Activated CD4-positive, alpha-beta T cell treated with anti-CD3 and anti-CD28 coated beads for 36 hours (primary cell): ENCODE measurements around the gene TFEB. TPM values are rescaled to one million over a fixed set of nuclear protein-coding genes. Genes with fewer than 3 reads are reported as not detected.

ENCODE experiments used
- ATAC-seq: fragments of 200-7000 bp; cut with Tn5 transposase; one replicate; pipeline ENCODE4 v1.10.0; 2021; ENCODE audit warnings: mild to moderate bottlenecking, moderate library complexity
- CTCF ChIA-PET: fragments of 350-600 bp; sonication (Branson Sonifier 250); formaldehyde crosslinking; loops from one replicate; lab custom pipeline; 2021; ENCODE audit warnings: antibody characterized with exemption; lab: Charles Lee
- POLR2A ChIA-PET: fragments of 350-600 bp; sonication (Branson Sonifier 250); formaldehyde crosslinking; loops from one replicate; lab custom pipeline; 2021; ENCODE audit warnings: antibody characterized with exemption, inconsistent platforms; lab: Charles Lee
- DNase-seq: peaks from one replicate; pipeline ENCODE4 v3.0.0-alpha.2; 2020
- H3K27ac Mint-ChIP-seq: one replicate; pipeline ENCODE4 v1.8.0; 2021; ENCODE audit warnings: mixed read lengths
- H3K27me3 Mint-ChIP-seq: one replicate; pipeline ENCODE4 v1.8.0; 2021; ENCODE audit warnings: mixed read lengths
- H3K36me3 Mint-ChIP-seq: one replicate; pipeline ENCODE4 v1.8.0; 2021; ENCODE audit warnings: low read depth, mixed read lengths
- H3K4me1 Mint-ChIP-seq: one replicate; pipeline ENCODE4 v1.8.0; 2021; ENCODE audit warnings: mixed read lengths
- H3K4me3 Mint-ChIP-seq: one replicate; pipeline ENCODE4 v1.8.0; 2021; ENCODE audit warnings: mild to moderate bottlenecking, moderate library complexity, mixed read lengths
- H3K9me3 Mint-ChIP-seq: one replicate; pipeline ENCODE4 v1.8.0; 2021; ENCODE audit warnings: low read depth, mixed read lengths
- intact Hi-C, 2 experiments: fragments of 100-400 bp; cut with DNase I in 1 of 2; cut with micrococcal nuclease in 1 of 2; formaldehyde crosslinking; loops; one replicate each; pipeline versions ENCODE4 v1.14.2 to v1.15.1; 2022 to 2024; cut with DNase I, micrococcal nuclease
- total RNA-seq, 2 experiments: library from RNA; stranded (reverse); gene quantifications; one replicate each; pipeline ENCODE4 v1.2.3, GENCODE V29; 2021

Gene TFEB
- total RNA-seq, 2 experiments from 2014 or later, result 8.5 to 9.2 TPM

- intact Hi-C loops, result no loop called here
- H3K27ac Mint-ChIP-seq, result no peak overlapping the region
- DNase-seq (no peak), ATAC-seq (no peak)
- H3K27me3 Mint-ChIP-seq, result peaks cover 13% of the 10 kb centered on the region
- H3K36me3 Mint-ChIP-seq, result no peaks in the 10 kb centered on the region
- H3K9me3 Mint-ChIP-seq, result no peaks in the 10 kb centered on the region
- CTCF ChIA-PET, result no interaction called here
- POLR2A ChIA-PET, result no interaction called here
- H3K4me3 Mint-ChIP-seq, result no peak overlapping the region
- H3K4me1 Mint-ChIP-seq, result no peaks in the 10 kb centered on the region
Observed at GRCh38 chr6:41652866-41653652, 82.3 kb downstream of the TFEB start.

GRCh38 chr6:41651962-41652657 is 83.3 kb downstream of the TFEB start:
- DNase-seq (no peak), ATAC-seq (no peak)
- ChIA-PET POLR2A (no interaction called here), CTCF (no interaction called here)
- H3K27ac Mint-ChIP-seq, result no peak overlapping the region
- no peaks in the 10 kb centered on the region for H3K9me3 Mint-ChIP-seq
- H3K36me3 Mint-ChIP-seq, result no peaks in the 10 kb centered on the region
- H3K4me1 Mint-ChIP-seq, result no peaks in the 10 kb centered on the region
- intact Hi-C loops, result no loop called here
- peaks cover 9% of the 10 kb centered on the region for H3K27me3 Mint-ChIP-seq
- no peak overlapping the region for H3K4me3 Mint-ChIP-seq

- no peaks in the 10 kb centered on the region for H3K9me3 Mint-ChIP-seq
Observed at GRCh38 chr6:41651246-41651961, 84.0 kb downstream of the TFEB start.

GRCh38 chr6:41650120-41650519 is 85.3 kb downstream of the TFEB start:
- H3K4me3 Mint-ChIP-seq, result no peak overlapping the region
- no peak overlapping the region for H3K27ac Mint-ChIP-seq
- intact Hi-C loops, result no loop called here
- ChIA-PET POLR2A (no interaction called here), CTCF (no interaction called here)
- H3K27me3 Mint-ChIP-seq, result peaks cover 9% of the 10 kb centered on the region
- H3K36me3 Mint-ChIP-seq, result no peaks in the 10 kb centered on the region
- no peaks in the 10 kb centered on the region for H3K9me3 Mint-ChIP-seq
- DNase-seq, result no peak
- no peaks in the 10 kb centered on the region for H3K4me1 Mint-ChIP-seq
- ATAC-seq, result no peak

More at GRCh38 chr6:41651246-41651961, 84.0 kb downstream of the TFEB start:
- ATAC-seq, result no peak
- no peak for DNase-seq
- peaks cover 9% of the 10 kb centered on the region for H3K27me3 Mint-ChIP-seq
- intact Hi-C loops, result no loop called here
- ChIA-PET POLR2A (no interaction called here), CTCF (no interaction called here)
- no peaks in the 10 kb centered on the region for H3K36me3 Mint-ChIP-seq
- H3K4me1 Mint-ChIP-seq, result no peaks in the 10 kb centered on the region
- H3K27ac Mint-ChIP-seq, result no peak overlapping the region
- H3K4me3 Mint-ChIP-seq, result no peak overlapping the region

GRCh38 chr6:41649596-41649995 is 85.8 kb downstream of the TFEB start:
- Mint-ChIP-seq H3K27ac (no peak overlapping the region), H3K27me3 (peaks cover 6% of the 10 kb centered on the region), H3K4me1 (no peaks in the 10 kb centered on the region), H3K4me3 (no peak overlapping the region), H3K9me3 (no peaks in the 10 kb centered on the region), H3K36me3 (no peaks in the 10 kb centered on the region)
- ChIA-PET POLR2A (no interaction called here), CTCF (no interaction called here)
- DNase-seq (no peak), ATAC-seq (no peak)
- intact Hi-C loops, result no loop called here

- Mint-ChIP-seq H3K36me3 (no peaks in the 10 kb centered on the region), H3K4me1 (no peaks in the 10 kb centered on the region), H3K27me3 (peaks cover 6% of the 10 kb centered on the region), H3K9me3 (no peaks in the 10 kb centered on the region), H3K4me3 (no peak overlapping the region), H3K27ac (no peak overlapping the region)
- ChIA-PET POLR2A (no interaction called here), CTCF (interaction anchor here (0.5 kb wide), 1 partner anchor 133 kb away, joined by 4 read pairs; no protein-coding TSS in a partner anchor)
- DNase-seq, result no peak
- intact Hi-C loops, result no loop called here
- ATAC-seq, result no peak
Observed at GRCh38 chr6:41648921-41649320, 86.5 kb downstream of the TFEB start.

- no peak for ATAC-seq
- CTCF ChIA-PET, result no interaction called here
- no peaks in the 10 kb centered on the region for H3K36me3 Mint-ChIP-seq
Observed at GRCh38 chr6:41648070-41648585, 87.3 kb downstream of the TFEB start.

GRCh38 chr6:41647061-41647511 is 88.3 kb downstream of the TFEB start:
- H3K4me3 Mint-ChIP-seq, result no peak overlapping the region
- no peaks in the 10 kb centered on the region for H3K9me3 Mint-ChIP-seq
- H3K36me3 Mint-ChIP-seq, result no peaks in the 10 kb centered on the region

More at GRCh38 chr6:41648070-41648585, 87.3 kb downstream of the TFEB start:
- intact Hi-C loops, result no loop called here
- Mint-ChIP-seq H3K4me3 (no peak overlapping the region), H3K27me3 (peaks cover 6% of the 10 kb centered on the region), H3K27ac (no peak overlapping the region), H3K9me3 (no peaks in the 10 kb centered on the region), H3K4me1 (no peaks in the 10 kb centered on the region)
- POLR2A ChIA-PET, result no interaction called here
- DNase-seq, result no peak

GRCh38 chr6:41646026-41646795 is 89.2 kb downstream of the TFEB start:
- H3K4me1 Mint-ChIP-seq, result no peaks in the 10 kb centered on the region
- H3K4me3 Mint-ChIP-seq, result no peak overlapping the region
- H3K27me3 Mint-ChIP-seq, result peaks cover 11% of the 10 kb centered on the region
- intact Hi-C loops, result no loop called here
- no peak for ATAC-seq
- no peak overlapping the region for H3K27ac Mint-ChIP-seq
- CTCF ChIA-PET, result interaction anchor here (0.5 kb wide), 1 partner anchor 220 kb away, joined by 5 read pairs; no protein-coding TSS in a partner anchor
- no peak for DNase-seq
- no peaks in the 10 kb centered on the region for H3K9me3 Mint-ChIP-seq
- no peaks in the 10 kb centered on the region for H3K36me3 Mint-ChIP-seq
- POLR2A ChIA-PET, result no interaction called here

More at GRCh38 chr6:41647061-41647511, 88.3 kb downstream of the TFEB start:
- Mint-ChIP-seq H3K4me1 (no peaks in the 10 kb centered on the region), H3K27ac (no peak overlapping the region), H3K27me3 (peaks cover 8% of the 10 kb centered on the region)
- ChIA-PET CTCF (interaction anchor here (0.5 to 0.7 kb wide), 3 partner anchors 25 to 221 kb away, joined by 3 to 5 read pairs (median 3); no protein-coding TSS in a partner anchor), POLR2A (no interaction called here)
- no peak for DNase-seq
- ATAC-seq, result no peak
- intact Hi-C loops, result no loop called here

GRCh38 chr6:41645007-41645618 is 90.3 kb downstream of the TFEB start:
- POLR2A ChIA-PET, result no interaction called here
- Mint-ChIP-seq H3K36me3 (no peaks in the 10 kb centered on the region), H3K4me3 (no peak overlapping the region), H3K27me3 (peaks cover 17% of the 10 kb centered on the region), H3K9me3 (no peaks in the 10 kb centered on the region), H3K27ac (no peak overlapping the region), H3K4me1 (no peaks in the 10 kb centered on the region)
- no peak for DNase-seq
- no peak for ATAC-seq
- intact Hi-C loops, result no loop called here
- CTCF ChIA-PET, result no interaction called here
